Sigmoid colon (tissue), 4 donors: ENCODE results near the gene COL6A1.

Source experiments
- POLR2A ChIP-seq, 2 donors: fragments of 450-650 bp; IDR thresholded peaks; one replicate each; pipeline ENCODE4 v1.6.1; 2016; ENCODE audit warnings: antibody characterized with exemption in 2 of 2, mild to moderate bottlenecking in 2 of 2, moderate library complexity in 2 of 2
- POLR2AphosphoS5 ChIP-seq, 4 donors: sonication (generic); formaldehyde crosslinking; IDR thresholded peaks; one replicate each; pipeline ENCODE4 v1.6.1; 2017; ENCODE audit warnings: antibody characterized with exemption in 4 of 4
- TF ChIP-seq, protein P1 (sequence below), 4 experiments: fragments of 450-650 bp in 3 of 4; fragments of 200-600 bp in 1 of 4; IDR thresholded peaks; one replicate each; pipeline ENCODE4 v1.5.1; 2016 to 2019; ENCODE audit warnings: antibody characterized with exemption in 4 of 4, mild to moderate bottlenecking in 3 of 4, moderate library complexity in 2 of 4

DNA sequence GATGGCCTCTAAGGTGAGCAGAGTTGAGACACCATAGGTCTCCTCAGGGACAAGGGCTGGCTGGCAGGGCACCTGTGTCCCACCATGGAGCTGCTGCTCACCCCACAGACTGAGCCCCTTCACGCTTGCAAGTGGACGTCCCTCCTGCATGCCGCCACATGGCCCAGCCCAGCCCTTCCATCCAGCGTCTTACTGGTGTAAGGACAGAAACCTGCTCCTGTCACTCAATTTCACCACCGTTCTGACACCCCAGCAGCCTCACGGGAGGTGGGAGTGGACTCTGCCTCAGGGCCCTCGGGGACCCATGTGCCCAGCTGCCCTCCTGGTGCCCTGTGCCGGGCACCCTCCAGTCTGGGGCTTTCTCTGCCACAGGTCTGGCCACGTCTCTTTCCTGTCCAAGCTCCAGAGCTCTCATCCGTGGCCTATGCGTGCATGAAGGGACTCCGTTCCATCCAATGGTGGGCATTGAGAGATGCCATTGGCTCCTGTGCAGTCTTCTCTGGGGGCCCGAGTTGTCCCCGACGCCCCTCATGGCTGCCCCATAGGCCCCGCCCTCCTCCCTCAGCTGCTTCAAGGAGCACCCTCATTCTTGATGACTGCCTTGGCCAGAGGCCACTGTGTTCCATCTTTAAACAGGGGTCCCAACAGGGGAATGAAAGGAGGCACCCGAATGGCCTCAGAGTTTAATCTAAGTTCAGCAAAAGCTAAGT lies 42.6 kb upstream of the COL6A1 start:
- TF ChIP-seq, protein P1, sequence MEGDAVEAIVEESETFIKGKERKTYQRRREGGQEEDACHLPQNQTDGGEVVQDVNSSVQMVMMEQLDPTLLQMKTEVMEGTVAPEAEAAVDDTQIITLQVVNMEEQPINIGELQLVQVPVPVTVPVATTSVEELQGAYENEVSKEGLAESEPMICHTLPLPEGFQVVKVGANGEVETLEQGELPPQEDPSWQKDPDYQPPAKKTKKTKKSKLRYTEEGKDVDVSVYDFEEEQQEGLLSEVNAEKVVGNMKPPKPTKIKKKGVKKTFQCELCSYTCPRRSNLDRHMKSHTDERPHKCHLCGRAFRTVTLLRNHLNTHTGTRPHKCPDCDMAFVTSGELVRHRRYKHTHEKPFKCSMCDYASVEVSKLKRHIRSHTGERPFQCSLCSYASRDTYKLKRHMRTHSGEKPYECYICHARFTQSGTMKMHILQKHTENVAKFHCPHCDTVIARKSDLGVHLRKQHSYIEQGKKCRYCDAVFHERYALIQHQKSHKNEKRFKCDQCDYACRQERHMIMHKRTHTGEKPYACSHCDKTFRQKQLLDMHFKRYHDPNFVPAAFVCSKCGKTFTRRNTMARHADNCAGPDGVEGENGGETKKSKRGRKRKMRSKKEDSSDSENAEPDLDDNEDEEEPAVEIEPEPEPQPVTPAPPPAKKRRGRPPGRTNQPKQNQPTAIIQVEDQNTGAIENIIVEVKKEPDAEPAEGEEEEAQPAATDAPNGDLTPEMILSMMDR (IDR thresholded peaks at IDR 0.05) = no peak
- TF ChIP-seq POLR2A (IDR thresholded peaks at IDR 0.05) (no peak), POLR2AphosphoS5 (IDR thresholded peaks at IDR 0.05) (no peak)
